CD4-positive, alpha-beta T cell (primary cell): ENCODE results near the gene CBL. TPM values are rescaled to one million over a fixed set of nuclear protein-coding genes. Genes with fewer than 3 reads are reported as not detected.

Source experiments
- ATAC-seq: fragments of 200-7000 bp; cut with Tn5 transposase; one replicate; pipeline ENCODE4 v1.10.0; 2022; ENCODE audit warnings: mild to moderate bottlenecking; ENCODE audit not compliant: poor library complexity
- CTCF ChIA-PET: fragments of 350-600 bp; sonication (Branson Sonifier 250); formaldehyde crosslinking; loops from one replicate; lab custom pipeline; 2021; ENCODE audit warnings: antibody characterized with exemption, inconsistent platforms; lab: Charles Lee
- POLR2A ChIA-PET: fragments of 350-600 bp; sonication (Branson Sonifier 250); formaldehyde crosslinking; loops from one replicate; lab custom pipeline; 2021; ENCODE audit warnings: antibody characterized with exemption, inconsistent platforms; lab: Charles Lee
- DNase-seq, 14 experiments: peaks; one replicate each; pipeline ENCODE4 v3.0.0-alpha.2; 2013 to 2020; ENCODE audit warnings: mixed read lengths in 2 of 14
- H3K27ac ChIP-seq, 2 donors: one replicate each; pipeline versions ENCODE4 v1.5.1 to v1.7.0; 2013; ENCODE audit warnings: low read length in 2 of 2, low read depth in 1 of 2, mild to moderate bottlenecking in 1 of 2
- H3K27me3 ChIP-seq, 2 experiments: 1 replicate in 1 of 2; 2 replicates in 1 of 2; pipeline versions ENCODE4 v1.6.1 to v1.7.0; 2013; ENCODE audit warnings: low read length in 2 of 2, control low read depth in 1 of 2, mild to moderate bottlenecking in 1 of 2, moderate library complexity in 1 of 2; ENCODE audit not compliant: insufficient read depth in 2 of 2, control insufficient read depth in 1 of 2
- H3K36me3 ChIP-seq: one replicate; pipeline ENCODE4 v1.6.1; 2013; ENCODE audit warnings: low read length, control low read depth; ENCODE audit not compliant: insufficient read depth
- H3K4me1 ChIP-seq: one replicate; pipeline ENCODE4 v1.6.1; 2013; ENCODE audit warnings: low read length, control low read depth; ENCODE audit not compliant: insufficient read depth
- H3K4me3 ChIP-seq: one replicate; pipeline ENCODE4 v1.5.1; 2013; ENCODE audit warnings: mild to moderate bottlenecking, low read length, moderate library complexity
- H3K9me3 ChIP-seq, 2 experiments: 1 replicate in 1 of 2; 2 replicates in 1 of 2; pipeline versions ENCODE4 v1.6.1 to v1.7.0; 2013; ENCODE audit warnings: low read length in 2 of 2, mild to moderate bottlenecking in 2 of 2, control low read depth in 1 of 2, moderate library complexity in 1 of 2; ENCODE audit not compliant: control insufficient read depth in 1 of 2, insufficient read depth in 1 of 2
- H3K27ac Mint-ChIP-seq: one replicate; pipeline ENCODE4 v1.8.0; 2020; ENCODE audit warnings: mixed read lengths
- H3K27me3 Mint-ChIP-seq: one replicate; pipeline ENCODE4 v1.8.0; 2021; ENCODE audit warnings: mixed read lengths
- H3K36me3 Mint-ChIP-seq: one replicate; pipeline ENCODE4 v1.8.0; 2021; ENCODE audit warnings: low read depth, mixed read lengths
- H3K4me1 Mint-ChIP-seq: one replicate; pipeline ENCODE4 v1.8.0; 2021; ENCODE audit warnings: low read depth, mixed read lengths
- H3K4me3 Mint-ChIP-seq: one replicate; pipeline ENCODE4 v1.8.0; 2020; ENCODE audit warnings: mild to moderate bottlenecking, mixed read lengths
- H3K9me3 Mint-ChIP-seq: one replicate; pipeline ENCODE4 v1.8.0; 2020; ENCODE audit warnings: mixed read lengths
- intact Hi-C, 2 experiments: fragments of 100-400 bp; cut with DNase I in 1 of 2; cut with micrococcal nuclease in 1 of 2; formaldehyde crosslinking; loops; one replicate each; pipeline versions ENCODE4 v1.15.1 to v1.9.0; 2023 to 2025; cut with DNase I, micrococcal nuclease
- total RNA-seq, 174 experiments: library from RNA in 2 of 174; stranded (reverse) in 2 of 174; gene quantifications; one replicate each; pipeline ENCODE4 v1.2.3 and lab custom pipeline; 2021 to 2026
- TF ChIP-seq, protein P1 (sequence below): fragments of 200-600 bp; IDR thresholded peaks from one replicate; pipeline ENCODE4 v1.8.0; 2022; ENCODE audit warnings: antibody characterized with exemption, mild to moderate bottlenecking

Gene CBL
- total RNA-seq, 2 experiments from 2014 or later, result 19.5 to 20.8 TPM

GRCh38 chr11:119249671-119250010 lies 43.5 kb downstream of the CBL start:
- Histone ChIP-seq H3K9me3 (no peaks in the 10 kb centered on the region), H3K36me3 (peaks cover 8% of the 10 kb centered on the region), H3K27me3 (no peaks in the 10 kb centered on the region), H3K4me3 (no peak overlapping the region), H3K4me1 (peaks cover 5% of the 10 kb centered on the region), H3K27ac (no peak overlapping the region)
- TF ChIP-seq, protein P1, sequence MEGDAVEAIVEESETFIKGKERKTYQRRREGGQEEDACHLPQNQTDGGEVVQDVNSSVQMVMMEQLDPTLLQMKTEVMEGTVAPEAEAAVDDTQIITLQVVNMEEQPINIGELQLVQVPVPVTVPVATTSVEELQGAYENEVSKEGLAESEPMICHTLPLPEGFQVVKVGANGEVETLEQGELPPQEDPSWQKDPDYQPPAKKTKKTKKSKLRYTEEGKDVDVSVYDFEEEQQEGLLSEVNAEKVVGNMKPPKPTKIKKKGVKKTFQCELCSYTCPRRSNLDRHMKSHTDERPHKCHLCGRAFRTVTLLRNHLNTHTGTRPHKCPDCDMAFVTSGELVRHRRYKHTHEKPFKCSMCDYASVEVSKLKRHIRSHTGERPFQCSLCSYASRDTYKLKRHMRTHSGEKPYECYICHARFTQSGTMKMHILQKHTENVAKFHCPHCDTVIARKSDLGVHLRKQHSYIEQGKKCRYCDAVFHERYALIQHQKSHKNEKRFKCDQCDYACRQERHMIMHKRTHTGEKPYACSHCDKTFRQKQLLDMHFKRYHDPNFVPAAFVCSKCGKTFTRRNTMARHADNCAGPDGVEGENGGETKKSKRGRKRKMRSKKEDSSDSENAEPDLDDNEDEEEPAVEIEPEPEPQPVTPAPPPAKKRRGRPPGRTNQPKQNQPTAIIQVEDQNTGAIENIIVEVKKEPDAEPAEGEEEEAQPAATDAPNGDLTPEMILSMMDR, result no peak
- ChIA-PET CTCF (interaction anchor here (1.6 to 2.0 kb wide), 4 partner anchors 13 to 89 kb away, joined by 4 to 7 read pairs (median 4); partner anchors contain the start of gene CBL), POLR2A (interaction anchor here (0.6 to 2.3 kb wide), 4 partner anchors 13 to 23 kb away, joined by 3 to 10 read pairs (median 3); no protein-coding TSS in a partner anchor)
- intact Hi-C loops, result no loop called here
- Mint-ChIP-seq H3K4me1 (peaks cover 51% of the 10 kb centered on the region), H3K4me3 (no peak overlapping the region), H3K27me3 (no peaks in the 10 kb centered on the region), H3K27ac (peak overlapping the region; percentile 72), H3K9me3 (no peaks in the 10 kb centered on the region), H3K36me3 (peaks cover 35% of the 10 kb centered on the region)
- ATAC-seq (no peak), DNase-seq (no peak)

- Histone ChIP-seq H3K9me3 (no peaks in the 10 kb centered on the region), H3K27me3 (no peaks in the 10 kb centered on the region), H3K36me3 (peaks cover 5% of the 10 kb centered on the region), H3K27ac (no peak overlapping the region), H3K4me3 (no peak overlapping the region), H3K4me1 (peaks cover 5% of the 10 kb centered on the region)
- intact Hi-C loops, result no loop called here
- TF ChIP-seq, protein P1, result no peak
- ChIA-PET POLR2A (interaction anchor here (1.2 kb wide), 1 partner anchor 10 kb away, joined by 3 read pairs; no protein-coding TSS in a partner anchor), CTCF (interaction anchor here (2.0 kb wide), 1 partner anchor 87 kb away, joined by 4 read pairs; no protein-coding TSS in a partner anchor)
- Mint-ChIP-seq H3K4me1 (peaks cover 61% of the 10 kb centered on the region), H3K9me3 (no peaks in the 10 kb centered on the region), H3K27me3 (no peaks in the 10 kb centered on the region), H3K36me3 (peaks cover 44% of the 10 kb centered on the region), H3K27ac (peak overlapping the region; percentile 35), H3K4me3 (no peak overlapping the region)
- ATAC-seq (no peak), DNase-seq (no peak)
These were observed 45.0 kb downstream of the CBL start for GRCh38 chr11:119251114-119251513.

DNA sequence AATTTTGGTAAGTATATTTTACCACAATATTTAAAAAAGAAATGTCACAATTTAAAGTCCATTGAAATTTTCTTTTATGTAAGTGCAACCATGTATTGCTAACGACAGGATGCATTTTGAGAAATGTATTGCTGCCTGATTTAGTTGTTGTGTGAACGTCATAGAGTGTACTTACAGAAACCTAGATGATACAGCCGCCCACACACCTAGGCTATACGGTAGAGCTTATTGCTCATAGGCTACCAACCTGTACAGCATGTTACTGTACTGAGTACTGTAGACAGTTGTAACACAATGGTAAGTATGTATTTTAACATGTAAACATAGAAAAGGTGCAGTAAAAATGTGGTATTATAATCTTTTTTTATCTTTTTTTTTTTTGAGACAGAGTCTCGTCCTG lies 48.1 kb downstream of the CBL start:
- Histone ChIP-seq H3K27me3 (no peaks in the 10 kb centered on the region), H3K36me3 (peaks cover 5% of the 10 kb centered on the region), H3K9me3 (no peaks in the 10 kb centered on the region), H3K4me1 (peaks cover 10% of the 10 kb centered on the region), H3K4me3 (no peak overlapping the region), H3K27ac (no peak overlapping the region)
- Mint-ChIP-seq H3K4me3 (no peak overlapping the region), H3K27me3 (no peaks in the 10 kb centered on the region), H3K36me3 (peaks cover 28% of the 10 kb centered on the region), H3K27ac (peak overlapping the region; percentile 65), H3K9me3 (no peaks in the 10 kb centered on the region), H3K4me1 (peaks cover 71% of the 10 kb centered on the region)
- DNase-seq (peak in 1 of 14 experiments; percentile 11), ATAC-seq (peak; percentile 76)
- ChIA-PET CTCF (no interaction called here), POLR2A (no interaction called here)
- TF ChIP-seq, protein P1, result no peak
- intact Hi-C loops, result no loop called here
